ENCODE data around the gene RBBP5. TPM values are rescaled to one million over a fixed set of nuclear protein-coding genes. Genes with fewer than 3 reads are reported as not detected.

Gene RBBP5
- total RNA-seq, 6 experiments from 2014 or later: 13.6 to 16.2 (median 15.8) TPM

- Mint-ChIP-seq H3K27ac (peak overlapping the region; percentile 59), H3K4me3 (peak overlapping the region; percentile 65), H3K36me3 (ENCODE audit: low read depth) (no peaks in the 10 kb centered on the region), H3K9me3 (no peaks in the 10 kb centered on the region), H3K27me3 (ENCODE audit: insufficient read depth) (peaks cover 3% of the 10 kb centered on the region), H3K4me1 (ENCODE audit: low read depth) (peaks cover 48% of the 10 kb centered on the region)
- TF ChIP-seq, protein P1, sequence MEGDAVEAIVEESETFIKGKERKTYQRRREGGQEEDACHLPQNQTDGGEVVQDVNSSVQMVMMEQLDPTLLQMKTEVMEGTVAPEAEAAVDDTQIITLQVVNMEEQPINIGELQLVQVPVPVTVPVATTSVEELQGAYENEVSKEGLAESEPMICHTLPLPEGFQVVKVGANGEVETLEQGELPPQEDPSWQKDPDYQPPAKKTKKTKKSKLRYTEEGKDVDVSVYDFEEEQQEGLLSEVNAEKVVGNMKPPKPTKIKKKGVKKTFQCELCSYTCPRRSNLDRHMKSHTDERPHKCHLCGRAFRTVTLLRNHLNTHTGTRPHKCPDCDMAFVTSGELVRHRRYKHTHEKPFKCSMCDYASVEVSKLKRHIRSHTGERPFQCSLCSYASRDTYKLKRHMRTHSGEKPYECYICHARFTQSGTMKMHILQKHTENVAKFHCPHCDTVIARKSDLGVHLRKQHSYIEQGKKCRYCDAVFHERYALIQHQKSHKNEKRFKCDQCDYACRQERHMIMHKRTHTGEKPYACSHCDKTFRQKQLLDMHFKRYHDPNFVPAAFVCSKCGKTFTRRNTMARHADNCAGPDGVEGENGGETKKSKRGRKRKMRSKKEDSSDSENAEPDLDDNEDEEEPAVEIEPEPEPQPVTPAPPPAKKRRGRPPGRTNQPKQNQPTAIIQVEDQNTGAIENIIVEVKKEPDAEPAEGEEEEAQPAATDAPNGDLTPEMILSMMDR (IDR thresholded peaks at IDR 0.05): peak; percentile 93
- DNase-seq: peak; percentile 83
These were observed 19.7 kb upstream of the RBBP5 start for GRCh38 chr1:205141236-205142101.

GRCh38 chr1:205140113-205140512, 18.3 kb upstream of the RBBP5 start:
- no peak for DNase-seq
- no peak overlapping the region for H3K27ac Mint-ChIP-seq
- no peaks in the 10 kb centered on the region for H3K9me3 Mint-ChIP-seq
- TF ChIP-seq, protein P1 (IDR thresholded peaks at IDR 0.05): no peak
- peaks cover 37% of the 10 kb centered on the region for H3K4me1 Mint-ChIP-seq (ENCODE audit: low read depth)
- H3K36me3 Mint-ChIP-seq (ENCODE audit: low read depth): no peaks in the 10 kb centered on the region
- H3K4me3 Mint-ChIP-seq: no peak overlapping the region
- H3K27me3 Mint-ChIP-seq (ENCODE audit: insufficient read depth): no peaks in the 10 kb centered on the region; the same call in none of the 2 replicates

DNA sequence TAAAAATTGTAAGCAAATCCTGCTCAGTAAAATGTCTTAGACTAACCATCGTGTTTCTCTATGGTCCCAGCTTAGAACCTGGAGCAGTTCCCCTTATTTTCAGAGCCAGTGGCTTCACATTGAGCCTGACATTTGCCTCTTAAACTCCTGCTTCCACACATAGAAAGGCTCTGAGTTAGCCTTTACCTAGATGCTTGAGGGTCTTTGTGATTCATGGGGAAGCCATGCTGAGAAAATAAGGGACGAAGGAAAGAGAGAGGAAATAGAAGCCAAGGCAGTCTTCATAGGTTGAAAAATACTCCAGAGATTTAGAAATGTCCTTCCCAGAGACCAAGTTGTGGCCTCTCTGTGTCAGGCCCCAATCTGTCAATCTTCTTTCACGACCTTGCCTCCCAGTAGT, 16.1 kb upstream of the RBBP5 start:
- TF ChIP-seq, protein P1 (IDR thresholded peaks at IDR 0.05): no peak
- no peaks in the 10 kb centered on the region for H3K36me3 Mint-ChIP-seq (ENCODE audit: low read depth)
- H3K9me3 Mint-ChIP-seq: no peaks in the 10 kb centered on the region
- H3K27ac Mint-ChIP-seq: no peak overlapping the region
- H3K4me1 Mint-ChIP-seq (ENCODE audit: low read depth): peaks cover 17% of the 10 kb centered on the region
- no peak for DNase-seq
- no peak overlapping the region for H3K4me3 Mint-ChIP-seq
- no peaks in the 10 kb centered on the region; the same call in none of the 2 replicates for H3K27me3 Mint-ChIP-seq (ENCODE audit: insufficient read depth)

GRCh38 chr1:205133287-205133686, 11.5 kb upstream of the RBBP5 start:
- TF ChIP-seq, protein P1 (IDR thresholded peaks at IDR 0.05): no peak
- DNase-seq: no peak
- no peak overlapping the region for H3K4me3 Mint-ChIP-seq
- H3K27ac Mint-ChIP-seq: no peak overlapping the region
- no peaks in the 10 kb centered on the region for H3K36me3 Mint-ChIP-seq (ENCODE audit: low read depth)
- no peaks in the 10 kb centered on the region for H3K27me3 Mint-ChIP-seq (ENCODE audit: insufficient read depth)
- no peaks in the 10 kb centered on the region for H3K9me3 Mint-ChIP-seq
- H3K4me1 Mint-ChIP-seq (ENCODE audit: low read depth): peaks cover under 1% of the 10 kb centered on the region; the same call in 1 of the 2 replicates

- Mint-ChIP-seq H3K27me3 (ENCODE audit: insufficient read depth) (no peaks in the 10 kb centered on the region), H3K4me3 (no peak overlapping the region), H3K9me3 (no peaks in the 10 kb centered on the region), H3K36me3 (ENCODE audit: low read depth) (no peaks in the 10 kb centered on the region), H3K27ac (no peak overlapping the region), H3K4me1 (ENCODE audit: low read depth) (peaks cover 5% of the 10 kb centered on the region; the same call in 1 of the 2 replicates)
- no peak for DNase-seq
- TF ChIP-seq, protein P1 (IDR thresholded peaks at IDR 0.05): no peak
These were observed 7.8 kb upstream of the RBBP5 start for GRCh38 chr1:205129447-205130029.

All from HFFc6 (cell line).